Posterior vena cava (tissue), 2 donors: Measurements from ENCODE around the gene LGI4. TPM values are rescaled to one million over a fixed set of nuclear protein-coding genes. Genes with fewer than 3 reads are reported as not detected.

Experiments
- DNase-seq: peaks from one replicate; pipeline ENCODE4 v3.0.0-alpha.2; 2020; ENCODE audit warnings: low spot score
- intact Hi-C, 2 donors: fragments of 100-400 bp; cut with DNase I; formaldehyde crosslinking; loops; one replicate each; pipeline versions ENCODE4 v1.14.1 to v1.14.2; 2022 to 2023
- total RNA-seq, 2 donors: library from RNA; stranded (reverse); fragmentation: NEBNext Ultra II Directional; extraction: Animal tissue kit (Norgen Biotek cat#: 25700); gene quantifications; one replicate each; pipeline ENCODE4 v1.2.1, GENCODE V29; 2021
- donor health status: DM: yes; HTN: yes; CAD: no.
- donor health status: DM: yes; HTN: yes; CAD: no.

LGI4 gene
- total RNA-seq, 2 donors from 2014 or later, result 9.1 to 10.0 TPM

GRCh38 chr19:35095667-35096368 lies 39.0 kb downstream of the LGI4 start:
- intact Hi-C loops, result no loop called here
- no peak for DNase-seq

DNA sequence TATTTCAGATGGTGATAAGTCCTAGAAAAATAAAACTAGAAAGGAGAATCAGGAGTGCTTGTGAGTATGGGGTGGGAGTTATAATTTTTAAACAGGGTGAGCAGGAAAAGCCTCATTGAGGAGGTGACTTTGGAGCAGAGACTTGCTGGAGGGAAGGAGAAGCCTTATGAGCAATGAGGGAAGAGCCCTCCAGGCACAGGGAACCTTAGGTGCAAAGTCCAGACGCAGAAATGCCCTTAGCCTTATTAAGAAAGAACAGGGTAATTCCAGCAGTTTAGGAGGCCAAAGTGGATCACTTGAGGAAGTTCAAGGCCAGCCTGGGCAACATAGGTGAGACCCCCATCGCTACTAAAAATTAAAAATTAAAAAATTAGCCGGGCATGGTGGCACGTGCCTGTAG lies 40.2 kb downstream of the LGI4 start:
- intact Hi-C loops, result no loop called here
- no peak for DNase-seq

- DNase-seq, result no peak
- intact Hi-C loops, result no loop called here
Observed at GRCh38 chr19:35093941-35094647, 40.8 kb downstream of the LGI4 start.

- intact Hi-C loops, result no loop called here
- DNase-seq, result no peak
Observed at GRCh38 chr19:35093430-35093829, 41.4 kb downstream of the LGI4 start.

GRCh38 chr19:35090506-35091214 lies 44.2 kb downstream of the LGI4 start:
- no peak for DNase-seq
- intact Hi-C loops, result no loop called here

- DNase-seq, result no peak
- intact Hi-C loops, result no loop called here
Observed at GRCh38 chr19:35090160-35090505, 44.7 kb downstream of the LGI4 start.

DNA sequence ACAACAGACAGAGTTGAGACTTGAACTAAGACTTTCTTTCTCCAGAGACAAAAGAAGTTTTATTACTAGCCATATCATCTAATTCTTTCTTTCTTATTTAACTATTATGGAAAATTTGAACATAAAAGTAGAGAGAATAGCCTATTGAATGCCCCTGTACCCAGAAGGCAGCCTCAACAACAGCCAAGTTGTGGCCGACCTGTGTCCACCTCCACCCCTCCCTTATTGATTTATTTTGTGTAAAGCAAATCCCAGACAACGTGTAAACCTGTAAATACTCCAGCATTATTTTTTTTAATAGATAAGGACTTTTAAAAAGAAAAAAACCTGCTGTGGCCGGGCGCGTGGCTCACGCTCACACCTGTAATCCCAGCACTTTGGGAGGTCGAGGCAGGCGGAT lies 45.3 kb downstream of the LGI4 start:
- intact Hi-C loops, result no loop called here
- no peak for DNase-seq

- no peak for DNase-seq
- intact Hi-C loops, result no loop called here
Observed at GRCh38 chr19:35088131-35088913, 46.5 kb downstream of the LGI4 start.

DNA sequence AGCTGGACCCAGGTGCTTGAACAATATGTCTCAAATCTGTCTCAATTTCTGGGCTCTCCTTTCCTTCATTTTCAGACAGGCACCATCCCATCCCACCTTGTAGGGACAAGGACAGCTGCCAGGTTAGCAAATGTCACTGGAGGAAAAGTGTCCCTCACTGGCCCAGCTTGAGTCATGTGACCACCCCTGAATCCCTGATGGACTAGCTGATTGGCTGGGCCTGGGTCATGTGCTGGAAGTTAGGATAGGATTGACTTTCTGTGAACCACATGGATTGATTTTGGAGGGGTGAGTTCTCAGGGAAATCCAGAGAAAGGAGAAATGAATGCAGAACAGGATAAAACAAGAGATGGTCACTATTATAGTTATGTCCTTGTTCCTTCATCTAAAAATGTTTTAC lies 47.5 kb downstream of the LGI4 start:
- intact Hi-C loops, result no loop called here

DNA sequence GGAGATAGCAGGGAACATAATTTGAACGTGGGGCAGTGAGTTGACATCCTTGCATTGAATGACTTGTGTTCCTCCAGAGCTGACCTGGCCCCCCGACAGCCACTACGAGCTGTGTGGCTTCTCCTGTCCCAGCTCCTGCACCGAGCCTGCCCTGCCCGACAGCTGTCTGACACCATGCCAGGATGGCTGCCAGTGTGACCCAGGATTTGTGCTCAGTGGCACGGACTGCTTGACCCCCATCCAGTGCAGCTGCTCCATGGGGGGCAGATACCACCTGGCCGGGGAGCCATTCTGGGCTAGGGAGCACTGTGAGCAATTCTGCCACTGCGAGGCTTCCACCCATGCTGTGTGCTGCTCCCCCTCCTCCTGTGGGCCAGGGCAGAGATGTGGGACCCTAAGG lies 48.4 kb downstream of the LGI4 start:
- no peak for DNase-seq
- intact Hi-C loops, result no loop called here

More for the DNA sequence above, 47.5 kb downstream of the LGI4 start:
- DNase-seq, result no peak

DNA sequence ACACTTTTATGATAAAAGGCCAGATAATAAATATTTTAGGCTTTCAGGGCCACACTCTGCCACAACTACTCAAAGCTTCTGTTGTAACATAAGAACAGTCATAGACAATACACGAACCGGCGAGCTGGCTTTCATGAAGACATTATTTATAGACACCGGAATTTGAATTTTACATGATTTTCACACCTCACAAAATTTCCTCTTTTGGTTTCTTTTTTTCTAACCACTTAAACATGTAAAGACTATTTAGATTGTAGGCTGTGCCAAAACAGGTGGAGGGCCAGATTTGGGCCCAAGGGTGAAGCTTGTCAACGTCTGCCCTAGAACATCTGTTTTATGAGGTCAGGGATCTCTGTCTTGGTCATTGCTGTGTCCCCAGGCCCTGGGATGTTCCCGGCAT lies 48.9 kb downstream of the LGI4 start:
- no peak for DNase-seq

DNA sequence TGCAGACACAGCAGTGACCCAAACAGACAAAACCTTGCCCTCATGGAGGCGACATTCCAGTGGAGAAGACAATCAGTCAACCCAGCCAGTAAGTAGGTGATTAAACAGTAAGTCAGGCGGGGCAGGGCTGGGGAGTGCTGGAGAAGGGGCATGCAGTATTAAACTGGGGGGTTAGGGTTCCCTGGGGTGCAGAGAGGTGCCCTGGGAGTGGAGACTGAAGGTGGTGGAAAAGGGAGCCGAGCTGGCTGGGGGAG lies 50.4 kb downstream of the LGI4 start:
- intact Hi-C loops, result no loop called here
- DNase-seq, result no peak

More for the DNA sequence above, 48.9 kb downstream of the LGI4 start:
- intact Hi-C loops, result no loop called here

GRCh38 chr19:35083691-35084508 lies 51.0 kb downstream of the LGI4 start:
- intact Hi-C loops, result no loop called here

GRCh38 chr19:35081201-35081600 lies 53.7 kb downstream of the LGI4 start:
- intact Hi-C loops, result no loop called here
- DNase-seq, result no peak

More at GRCh38 chr19:35083691-35084508, 51.0 kb downstream of the LGI4 start:
- no peak for DNase-seq

- DNase-seq, result no peak
Observed at GRCh38 chr19:35080613-35081170, 54.2 kb downstream of the LGI4 start.

DNA sequence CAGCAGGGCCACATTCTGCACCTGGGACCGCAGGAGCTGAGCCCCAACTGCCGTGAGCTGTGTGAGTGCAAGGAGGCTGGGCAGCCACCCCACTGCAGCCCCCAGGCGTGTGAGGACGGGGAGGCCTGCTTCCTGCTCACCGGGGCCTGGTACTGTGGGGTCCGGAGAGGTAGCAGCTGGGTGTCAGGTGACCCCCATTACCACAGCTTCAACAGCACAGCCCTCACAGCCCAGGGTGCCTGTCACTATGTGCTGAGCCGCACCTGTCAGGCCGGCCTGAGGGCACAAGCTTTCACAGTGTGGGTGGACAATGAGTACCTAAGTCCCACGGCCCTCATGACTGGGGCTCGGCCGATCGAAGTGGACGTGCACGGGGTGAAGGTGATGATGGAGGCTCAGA lies 55.0 kb downstream of the LGI4 start:
- intact Hi-C loops, result no loop called here

More at GRCh38 chr19:35080613-35081170, 54.2 kb downstream of the LGI4 start:
- intact Hi-C loops, result no loop called here

GRCh38 chr19:35077411-35078223 lies 57.2 kb downstream of the LGI4 start:
- intact Hi-C loops, result no loop called here
- no peak for DNase-seq

More for the DNA sequence above, 55.0 kb downstream of the LGI4 start:
- no peak for DNase-seq

- no peak for DNase-seq
- intact Hi-C loops, result no loop called here
Observed at GRCh38 chr19:35076657-35077056, 58.2 kb downstream of the LGI4 start.
